HFF-Myc (cell line): ENCODE data around the gene PRCD.

Experiments
- DNase-seq: peaks from one replicate; pipeline ENCODE4 v3.0.0-alpha.2; 2011; ENCODE audit warnings: low read depth; ENCODE audit errors: extremely low read depth
- H3K4me3 ChIP-seq: replicated peaks from 2 replicates; pipeline ENCODE4 v1.5.1; 2011; ENCODE audit warnings: low read depth, mild to moderate bottlenecking, control low read depth, low read length
- TF ChIP-seq, protein P1 (sequence below): IDR thresholded peaks from 2 replicates; pipeline ENCODE4 v1.5.1; 2012; ENCODE audit warnings: mild to moderate bottlenecking, low read depth, low read length, control low read depth; ENCODE audit errors: missing control alignments

PRCD gene

DNA sequence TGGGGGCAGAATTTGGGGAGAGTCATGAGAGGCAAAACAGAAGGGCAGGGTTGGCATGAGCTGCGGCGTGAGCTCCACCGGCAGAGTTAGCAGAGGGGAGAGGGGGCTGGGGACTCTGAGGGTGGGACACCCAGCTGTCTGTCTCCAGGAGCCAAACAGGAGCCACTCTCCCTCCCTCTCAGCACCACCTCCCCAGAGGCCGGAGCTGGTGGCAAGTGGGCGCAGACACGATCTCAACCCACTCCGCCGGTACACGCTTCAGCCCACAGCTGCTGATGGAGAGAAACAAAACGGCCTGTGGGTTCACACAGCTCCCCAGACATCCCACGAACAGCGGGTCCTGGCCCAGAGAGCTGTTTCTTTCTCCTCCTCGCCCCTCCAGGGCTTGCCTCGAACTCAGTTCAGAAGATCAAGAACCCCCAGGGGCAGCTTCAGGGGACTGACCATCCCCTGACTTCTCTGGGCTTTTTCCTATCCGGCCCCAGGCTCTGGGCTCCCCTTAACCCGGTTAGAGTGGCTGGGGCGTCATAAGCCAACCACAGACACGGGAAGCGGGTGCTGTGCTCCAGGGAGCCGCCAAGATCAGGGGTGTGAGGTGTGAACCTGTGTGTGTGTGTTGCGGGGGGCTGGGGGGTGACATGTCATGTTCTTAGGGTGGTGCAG, 46.2 kb upstream of the PRCD start:
- no peak for DNase-seq
- TF ChIP-seq, protein P1, sequence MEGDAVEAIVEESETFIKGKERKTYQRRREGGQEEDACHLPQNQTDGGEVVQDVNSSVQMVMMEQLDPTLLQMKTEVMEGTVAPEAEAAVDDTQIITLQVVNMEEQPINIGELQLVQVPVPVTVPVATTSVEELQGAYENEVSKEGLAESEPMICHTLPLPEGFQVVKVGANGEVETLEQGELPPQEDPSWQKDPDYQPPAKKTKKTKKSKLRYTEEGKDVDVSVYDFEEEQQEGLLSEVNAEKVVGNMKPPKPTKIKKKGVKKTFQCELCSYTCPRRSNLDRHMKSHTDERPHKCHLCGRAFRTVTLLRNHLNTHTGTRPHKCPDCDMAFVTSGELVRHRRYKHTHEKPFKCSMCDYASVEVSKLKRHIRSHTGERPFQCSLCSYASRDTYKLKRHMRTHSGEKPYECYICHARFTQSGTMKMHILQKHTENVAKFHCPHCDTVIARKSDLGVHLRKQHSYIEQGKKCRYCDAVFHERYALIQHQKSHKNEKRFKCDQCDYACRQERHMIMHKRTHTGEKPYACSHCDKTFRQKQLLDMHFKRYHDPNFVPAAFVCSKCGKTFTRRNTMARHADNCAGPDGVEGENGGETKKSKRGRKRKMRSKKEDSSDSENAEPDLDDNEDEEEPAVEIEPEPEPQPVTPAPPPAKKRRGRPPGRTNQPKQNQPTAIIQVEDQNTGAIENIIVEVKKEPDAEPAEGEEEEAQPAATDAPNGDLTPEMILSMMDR: no peak
- H3K4me3 ChIP-seq: no peak overlapping the region

DNA sequence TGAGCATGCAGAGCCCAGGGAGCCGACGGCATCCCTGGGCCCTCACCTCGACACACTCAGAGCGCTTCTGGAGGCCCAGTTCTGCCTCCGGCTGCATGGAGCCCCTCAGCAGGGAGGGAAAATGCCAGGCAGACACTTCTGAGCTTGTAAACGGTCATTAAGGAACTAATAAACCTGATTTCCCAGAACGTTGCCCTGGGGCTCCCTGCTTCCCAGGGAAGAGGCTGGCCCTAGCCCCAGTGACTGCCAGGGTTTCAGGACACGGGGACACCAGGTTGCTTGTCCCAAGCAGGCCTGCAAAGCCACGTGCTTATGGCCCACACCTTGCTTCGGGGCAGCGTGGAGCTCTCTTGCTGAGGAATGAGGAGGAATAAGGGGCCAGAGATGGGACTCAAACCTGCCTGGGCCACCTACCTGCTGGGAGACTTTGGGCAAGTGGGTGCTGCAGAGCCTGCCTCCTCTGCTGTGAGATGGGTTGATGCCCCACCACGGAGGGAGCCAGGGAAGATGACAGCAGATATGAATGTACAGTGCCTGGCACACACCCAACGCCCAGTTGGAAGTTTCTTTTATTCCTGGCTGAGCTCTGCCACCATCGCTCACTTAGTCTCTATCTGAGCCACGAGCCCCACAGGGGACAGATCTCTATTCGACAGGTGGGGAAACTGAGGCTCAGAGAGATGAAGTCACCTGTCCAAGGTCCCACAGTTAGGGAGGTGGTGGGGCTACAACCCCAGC, 44.0 kb upstream of the PRCD start:
- TF ChIP-seq, protein P1: no peak
- no peak overlapping the region for H3K4me3 ChIP-seq
- no peak for DNase-seq

DNA sequence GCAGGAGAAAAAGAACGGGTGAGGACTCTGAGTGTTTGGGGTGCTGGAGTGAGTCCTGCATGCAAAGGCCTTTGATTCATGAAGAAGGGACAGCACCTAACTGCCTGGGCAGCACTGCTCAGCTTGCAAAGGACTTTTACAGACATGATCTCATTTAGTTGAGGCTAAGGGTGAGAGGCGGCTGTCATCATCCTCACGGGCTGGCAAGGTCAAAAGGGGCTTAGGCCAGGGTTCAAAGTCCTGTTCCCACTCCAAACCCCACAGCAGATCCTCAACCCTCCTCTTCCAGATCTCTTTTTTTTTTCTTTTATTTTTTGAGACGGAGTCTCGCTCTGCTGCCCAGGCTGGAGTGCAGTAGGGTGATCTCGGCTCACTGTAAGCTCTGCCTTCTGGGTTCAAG, 43.4 kb upstream of the PRCD start:
- DNase-seq: no peak
- H3K4me3 ChIP-seq: no peak overlapping the region
- TF ChIP-seq, protein P1: no peak

DNA sequence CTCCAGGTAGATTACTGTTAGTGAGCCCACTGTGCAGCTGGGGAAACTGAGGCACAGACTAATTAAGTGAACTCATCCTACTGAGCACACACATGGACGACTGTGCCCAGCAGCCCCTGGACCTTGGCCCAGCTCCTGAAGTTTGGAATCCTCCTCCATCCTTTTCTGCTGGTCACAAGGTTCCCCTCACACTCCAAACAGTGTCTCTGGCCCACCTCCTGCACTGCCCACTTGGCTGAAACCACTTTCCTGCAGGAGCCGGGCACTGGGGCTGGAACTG, 42.2 kb upstream of the PRCD start:
- H3K4me3 ChIP-seq: peak overlapping the region; percentile 27
- DNase-seq: no peak
- TF ChIP-seq, protein P1: no peak

DNA sequence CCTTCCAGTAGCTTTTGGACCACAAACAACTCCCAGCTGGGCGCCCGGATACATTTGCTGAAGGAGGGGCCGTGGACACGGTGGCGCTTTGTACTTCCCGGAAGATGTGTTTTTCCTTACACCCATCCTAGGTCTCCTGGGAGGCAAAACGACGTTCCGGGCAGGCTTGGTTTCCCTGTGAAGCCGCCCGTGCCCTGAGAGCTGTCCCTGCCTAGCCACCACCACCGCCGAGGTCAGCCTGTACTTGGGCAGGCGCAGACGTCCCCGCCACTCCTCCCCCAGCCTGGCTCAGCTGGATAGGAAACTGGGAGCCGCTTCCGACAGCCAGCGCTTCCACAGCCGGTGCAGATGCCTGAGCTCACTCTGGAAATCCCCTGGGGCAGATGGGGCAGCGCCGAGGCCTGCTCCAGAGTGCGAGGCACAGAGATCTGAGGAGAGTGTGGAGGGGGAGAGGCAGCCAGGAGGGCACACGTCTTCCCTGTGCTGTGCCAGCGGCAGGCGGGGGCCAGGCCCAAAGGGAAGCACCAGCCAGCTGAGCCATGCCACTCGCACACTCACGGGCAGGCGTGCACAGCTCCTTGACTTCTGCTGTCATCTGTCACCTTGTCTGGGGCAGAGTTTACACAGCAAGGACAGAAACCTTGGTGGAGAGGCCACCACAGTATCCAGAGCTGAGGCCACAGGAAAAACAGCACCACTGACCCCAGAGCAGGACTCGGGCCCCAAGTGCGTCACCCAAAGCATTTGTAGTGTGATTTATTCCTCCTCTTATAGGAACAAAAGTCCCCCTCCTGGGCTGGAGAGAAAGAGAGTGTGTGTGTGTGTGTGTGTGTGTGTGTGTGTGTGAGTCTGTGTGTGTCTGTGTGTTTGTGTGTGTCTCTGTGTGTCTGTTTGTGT, 41.6 kb upstream of the PRCD start:
- TF ChIP-seq, protein P1: no peak
- H3K4me3 ChIP-seq: peak overlapping the region; percentile 27
- DNase-seq: peak; percentile 48

DNA sequence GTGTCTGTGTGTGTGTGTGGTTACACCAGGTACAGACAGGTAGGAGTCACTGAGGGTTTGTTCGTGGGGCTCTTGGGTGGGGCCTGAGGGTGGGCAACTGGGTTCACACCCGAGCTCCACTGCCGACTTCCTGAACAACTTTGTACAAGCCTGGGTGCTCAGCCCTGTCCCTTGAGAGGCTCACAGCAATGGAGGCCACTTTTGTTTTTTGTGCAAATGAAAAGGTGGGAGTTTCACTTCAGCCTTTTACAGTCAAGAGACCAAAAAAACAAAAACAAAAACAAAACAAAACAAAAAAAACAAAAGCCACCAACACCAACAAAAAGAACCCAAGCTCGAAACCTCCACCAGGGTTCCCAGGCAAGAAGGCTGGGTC, 41.0 kb upstream of the PRCD start:
- TF ChIP-seq, protein P1: no peak
- no peak for DNase-seq
- peak overlapping the region; percentile 90 for H3K4me3 ChIP-seq
